ENCODE measurements around the gene NMB.

- TF ChIP-seq POLR2A (IDR thresholded peaks at IDR 0.05; ENCODE audit: low read depth, low read length) (no peak), POLR2AphosphoS5 (IDR thresholded peaks at IDR 0.05; ENCODE audit: low read depth, low read length) (no peak), TAF1 (IDR thresholded peaks at IDR 0.05; ENCODE audit: borderline replicate concordance, low read depth, low read length) (no peak)
Observed at GRCh38 chr15:84656972-84657371, 1.0 kb downstream of the NMB start.
